ENCODE results near the gene TRAP1.

- TF ChIP-seq CTCF (IDR thresholded peaks at IDR 0.05) (no peak), POLR2A (IDR thresholded peaks at IDR 0.05) (no peak)
Measured at GRCh38 chr16:3690980-3691720, 26.2 kb downstream of the TRAP1 start.

All from adrenal gland (tissue), 5 donors.